K562 (cell line): ENCODE measurements around the gene SLC17A2. TPM values are rescaled to one million over a fixed set of nuclear protein-coding genes. Genes with fewer than 3 reads are reported as not detected.

Experiments
- NONO ChIP-seq, 2 experiments: fragments of 200-400 bp in 1 of 2; fragments of 450-650 bp in 1 of 2; formaldehyde crosslinking in 1 of 2; IDR thresholded peaks; 2 replicates each; pipeline ENCODE4 v1.6.1; 2017; ENCODE audit warnings: low read depth in 2 of 2, mild to moderate bottlenecking in 2 of 2, moderate library complexity in 2 of 2, low read length in 1 of 2
- RCOR1 ChIP-seq, 2 experiments: IDR thresholded peaks; 2 replicates each; pipeline ENCODE4 v1.6.1; 2012; ENCODE audit warnings: low read depth in 2 of 2, low read length in 2 of 2, borderline replicate concordance in 1 of 2, improper control_type of control experiment in 1 of 2
- SMC3 ChIP-seq: conservative IDR thresholded peaks from 2 replicates; pipeline ENCODE4 v1.6.1; 2011; ENCODE audit warnings: low read depth, low read length, improper control_type of control experiment; ENCODE audit not compliant: insufficient read depth
- polyA plus RNA-seq, 8 experiments: library from polyadenylated mRNA; depleted of rRNA in 4 of 8; stranded (reverse) in 5 of 8; unstranded in 3 of 8; fragments of >200 nt; fragmentation: Nextera tagmentation in 2 of 8; fragmentation: Illumina TruSeq in 1 of 8; extraction: Ambion mirVana in 2 of 8; extraction: Trizol in 1 of 8; gene quantifications; 2 replicates each; pipeline versions ENCODE4 v1.2.1 to v1.2.3, GENCODE V29; 2011 to 2014; ENCODE audit warnings: inconsistent platforms in 1 of 8, missing spikeins in 1 of 8
- total RNA-seq, 7 experiments: library from RNA; depleted of rRNA in 6 of 7; stranded (reverse); fragments of >200 nt in 6 of 7; fragmentation: Illumina TruSeq in 2 of 7; extraction: Trizol in 2 of 7; gene quantifications; 2 replicates each; pipeline versions ENCODE4 v1.2.1 to v1.2.3, GENCODE V29; 2011 to 2021; ENCODE audit warnings: low replicate concordance in 1 of 7
- TF ChIP-seq, protein P1 (sequence below), 2 experiments: fragments of 450-650 bp; formaldehyde crosslinking in 1 of 2; IDR thresholded peaks; 2 replicates each; pipeline versions ENCODE4 v1.4.0 to v1.6.1; 2014 to 2020; ENCODE audit warnings: mild to moderate bottlenecking in 2 of 2, borderline replicate concordance in 1 of 2, low read depth in 1 of 2
- TF ChIP-seq, protein P2 (sequence below): fragments of 450-650 bp; formaldehyde crosslinking; IDR thresholded peaks from 2 replicates; pipeline ENCODE4 v1.4.0; 2020; ENCODE audit warnings: mild to moderate bottlenecking, moderate library complexity
- TF ChIP-seq, protein P3 (sequence below), 3 experiments: IDR thresholded peaks in 2 of 3; conservative IDR thresholded peaks in 1 of 3; 2 replicates each; pipeline ENCODE4 v1.5.1; 2011 to 2012; ENCODE audit warnings: low read length in 3 of 3, mild to moderate bottlenecking in 3 of 3, control low read depth in 2 of 3, improper control_type of control experiment in 1 of 3, inconsistent platforms in 1 of 3, low read depth in 1 of 3, mixed read lengths in 1 of 3, moderate library complexity in 1 of 3; ENCODE audit not compliant: insufficient read depth in 2 of 3

SLC17A2 gene
- total and polyA plus RNA-seq, 9 of the 15 experiments (the other 6 are each of a cell fraction or from before 2014, with no cell fraction given): not detected

DNA sequence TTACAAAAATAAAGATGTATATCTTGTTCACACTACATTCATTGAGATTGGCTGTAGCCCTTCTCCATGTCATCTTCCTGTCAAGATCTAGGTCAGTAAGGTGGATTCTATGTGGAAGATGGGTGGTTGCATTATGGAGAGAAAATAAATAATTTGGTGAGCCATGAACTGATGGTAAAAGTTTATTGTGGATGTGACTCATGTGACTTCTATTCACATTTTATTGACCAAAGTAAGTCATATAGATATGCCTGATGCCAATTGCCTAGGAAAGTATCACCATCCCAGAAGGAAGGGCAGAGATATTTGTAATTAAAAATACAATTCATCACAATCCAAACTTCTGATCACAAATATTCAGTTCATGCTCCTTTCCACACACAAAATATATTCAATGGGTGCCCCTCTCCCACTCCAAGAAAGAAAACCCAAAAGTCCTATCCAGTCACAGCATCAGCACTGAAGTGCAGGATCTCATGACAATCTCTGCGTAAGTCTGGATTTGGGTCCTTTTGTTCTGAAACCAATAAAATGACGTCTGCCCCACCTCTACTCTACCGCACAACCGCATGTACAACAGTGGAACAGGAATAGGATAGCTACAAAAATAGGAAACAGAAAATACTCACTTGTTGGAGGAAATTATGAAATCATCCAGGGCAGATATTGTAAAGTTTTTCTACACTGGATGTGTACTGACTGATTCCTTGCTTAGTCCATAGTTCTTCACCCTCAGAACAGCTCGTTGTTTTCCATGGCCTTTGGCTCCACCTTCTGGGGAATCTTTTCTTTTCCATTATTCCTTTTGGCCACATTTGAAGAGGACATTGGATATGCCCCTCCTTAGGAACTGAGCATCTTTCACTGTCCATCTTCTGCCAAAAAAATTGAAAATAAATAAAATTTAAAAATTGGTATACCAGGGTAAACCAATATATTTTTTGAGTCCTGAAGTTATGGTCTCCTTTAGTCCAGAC, 40.3 kb downstream of the SLC17A2 start (continued):
- TF ChIP-seq, protein P1, sequence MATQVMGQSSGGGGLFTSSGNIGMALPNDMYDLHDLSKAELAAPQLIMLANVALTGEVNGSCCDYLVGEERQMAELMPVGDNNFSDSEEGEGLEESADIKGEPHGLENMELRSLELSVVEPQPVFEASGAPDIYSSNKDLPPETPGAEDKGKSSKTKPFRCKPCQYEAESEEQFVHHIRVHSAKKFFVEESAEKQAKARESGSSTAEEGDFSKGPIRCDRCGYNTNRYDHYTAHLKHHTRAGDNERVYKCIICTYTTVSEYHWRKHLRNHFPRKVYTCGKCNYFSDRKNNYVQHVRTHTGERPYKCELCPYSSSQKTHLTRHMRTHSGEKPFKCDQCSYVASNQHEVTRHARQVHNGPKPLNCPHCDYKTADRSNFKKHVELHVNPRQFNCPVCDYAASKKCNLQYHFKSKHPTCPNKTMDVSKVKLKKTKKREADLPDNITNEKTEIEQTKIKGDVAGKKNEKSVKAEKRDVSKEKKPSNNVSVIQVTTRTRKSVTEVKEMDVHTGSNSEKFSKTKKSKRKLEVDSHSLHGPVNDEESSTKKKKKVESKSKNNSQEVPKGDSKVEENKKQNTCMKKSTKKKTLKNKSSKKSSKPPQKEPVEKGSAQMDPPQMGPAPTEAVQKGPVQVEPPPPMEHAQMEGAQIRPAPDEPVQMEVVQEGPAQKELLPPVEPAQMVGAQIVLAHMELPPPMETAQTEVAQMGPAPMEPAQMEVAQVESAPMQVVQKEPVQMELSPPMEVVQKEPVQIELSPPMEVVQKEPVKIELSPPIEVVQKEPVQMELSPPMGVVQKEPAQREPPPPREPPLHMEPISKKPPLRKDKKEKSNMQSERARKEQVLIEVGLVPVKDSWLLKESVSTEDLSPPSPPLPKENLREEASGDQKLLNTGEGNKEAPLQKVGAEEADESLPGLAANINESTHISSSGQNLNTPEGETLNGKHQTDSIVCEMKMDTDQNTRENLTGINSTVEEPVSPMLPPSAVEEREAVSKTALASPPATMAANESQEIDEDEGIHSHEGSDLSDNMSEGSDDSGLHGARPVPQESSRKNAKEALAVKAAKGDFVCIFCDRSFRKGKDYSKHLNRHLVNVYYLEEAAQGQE (IDR thresholded peaks at IDR 0.05; ENCODE audit: borderline replicate concordance): peak; percentile 74; the same call in 1 of the 2 replicates
- TF ChIP-seq, protein P1 (CRISPR knock-in tag; IDR thresholded peaks at IDR 0.05; ENCODE audit: low read depth): no peak
- TF ChIP-seq, protein P2, sequence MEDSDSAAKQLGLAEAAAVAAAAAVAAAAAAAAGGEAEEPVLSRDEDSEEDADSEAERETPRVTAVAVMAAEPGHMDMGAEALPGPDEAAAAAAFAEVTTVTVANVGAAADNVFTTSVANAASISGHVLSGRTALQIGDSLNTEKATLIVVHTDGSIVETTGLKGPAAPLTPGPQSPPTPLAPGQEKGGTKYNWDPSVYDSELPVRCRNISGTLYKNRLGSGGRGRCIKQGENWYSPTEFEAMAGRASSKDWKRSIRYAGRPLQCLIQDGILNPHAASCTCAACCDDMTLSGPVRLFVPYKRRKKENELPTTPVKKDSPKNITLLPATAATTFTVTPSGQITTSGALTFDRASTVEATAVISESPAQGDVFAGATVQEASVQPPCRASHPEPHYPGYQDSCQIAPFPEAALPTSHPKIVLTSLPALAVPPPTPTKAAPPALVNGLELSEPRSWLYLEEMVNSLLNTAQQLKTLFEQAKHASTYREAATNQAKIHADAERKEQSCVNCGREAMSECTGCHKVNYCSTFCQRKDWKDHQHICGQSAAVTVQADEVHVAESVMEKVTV: peak; percentile 91
- TF ChIP-seq RCOR1 (IDR thresholded peaks at IDR 0.05; ENCODE audit: borderline replicate concordance in 1 of 2, low read depth in 2 of 2, low read length in 2 of 2) (peak in 1 of 2 experiments; percentile 21; a peak in 1 of 4 replicates), NONO (IDR thresholded peaks at IDR 0.05; ENCODE audit: low read depth in 2 of 2, low read length in 1 of 2) (no peak), SMC3 (0 out of 2 replicates have a peak, but pooled peaks have one; percentile 36)
- TF ChIP-seq, protein P3, sequence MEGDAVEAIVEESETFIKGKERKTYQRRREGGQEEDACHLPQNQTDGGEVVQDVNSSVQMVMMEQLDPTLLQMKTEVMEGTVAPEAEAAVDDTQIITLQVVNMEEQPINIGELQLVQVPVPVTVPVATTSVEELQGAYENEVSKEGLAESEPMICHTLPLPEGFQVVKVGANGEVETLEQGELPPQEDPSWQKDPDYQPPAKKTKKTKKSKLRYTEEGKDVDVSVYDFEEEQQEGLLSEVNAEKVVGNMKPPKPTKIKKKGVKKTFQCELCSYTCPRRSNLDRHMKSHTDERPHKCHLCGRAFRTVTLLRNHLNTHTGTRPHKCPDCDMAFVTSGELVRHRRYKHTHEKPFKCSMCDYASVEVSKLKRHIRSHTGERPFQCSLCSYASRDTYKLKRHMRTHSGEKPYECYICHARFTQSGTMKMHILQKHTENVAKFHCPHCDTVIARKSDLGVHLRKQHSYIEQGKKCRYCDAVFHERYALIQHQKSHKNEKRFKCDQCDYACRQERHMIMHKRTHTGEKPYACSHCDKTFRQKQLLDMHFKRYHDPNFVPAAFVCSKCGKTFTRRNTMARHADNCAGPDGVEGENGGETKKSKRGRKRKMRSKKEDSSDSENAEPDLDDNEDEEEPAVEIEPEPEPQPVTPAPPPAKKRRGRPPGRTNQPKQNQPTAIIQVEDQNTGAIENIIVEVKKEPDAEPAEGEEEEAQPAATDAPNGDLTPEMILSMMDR (IDR thresholded peaks at IDR 0.05 in 2 of 3, conservative IDR thresholded peaks at IDR 0.05 in 1 of 3; ENCODE audit: insufficient read depth in 2 of 3, low read depth in 1 of 3, low read length in 3 of 3): peak; percentile 55 to 83 (median 64)
